Hematopoietic multipotent progenitor cell treated with erythropoietin and hydrocortisone succinate and interleukin-3 and kit ligand, for 15 days (in vitro differentiated cells): ENCODE results near the gene IL1RAPL2.

Experiments
- DNase-seq: peaks from one replicate; pipeline ENCODE4 v3.0.0-alpha.2; 2015; ENCODE audit warnings: low spot score

The IL1RAPL2 gene

DNA sequence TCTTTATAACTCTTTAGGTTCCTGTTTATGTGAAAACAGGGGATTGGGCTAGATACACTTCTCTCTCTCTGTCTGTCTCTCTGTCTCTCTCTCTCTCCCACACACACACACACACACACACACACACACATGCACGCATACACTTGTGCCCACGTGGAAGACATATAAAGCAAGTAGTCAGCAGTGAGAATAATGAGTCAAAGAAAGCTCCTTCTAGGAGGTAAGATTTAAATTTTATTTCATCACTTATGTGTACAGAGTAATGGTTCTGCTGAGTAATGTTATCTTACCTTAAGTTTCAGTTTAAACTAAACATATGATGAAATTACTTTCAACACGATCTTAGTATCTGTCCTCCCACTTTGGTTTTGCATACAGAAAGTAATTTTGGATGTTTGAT, 897.5 kb downstream of the IL1RAPL2 start:
- no peak for DNase-seq

DNA sequence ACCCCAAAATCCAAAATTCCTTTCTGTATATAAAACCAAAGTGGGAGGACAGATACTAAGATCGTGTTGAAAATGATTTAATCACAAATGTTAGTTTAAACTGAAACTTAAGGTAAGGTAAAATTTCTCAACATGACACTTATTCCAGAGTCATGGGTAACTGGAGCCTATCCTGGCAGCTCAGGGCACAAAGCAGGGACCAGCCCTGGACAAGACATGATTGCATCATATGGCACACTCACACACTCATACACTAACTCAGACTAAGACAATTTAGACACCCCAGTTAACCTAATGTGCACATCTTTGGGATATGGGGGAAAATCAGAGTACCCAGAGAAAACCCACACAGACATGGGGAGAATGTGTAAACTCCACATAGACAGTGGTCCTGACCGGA, 898.6 kb downstream of the IL1RAPL2 start:
- no peak for DNase-seq

DNA sequence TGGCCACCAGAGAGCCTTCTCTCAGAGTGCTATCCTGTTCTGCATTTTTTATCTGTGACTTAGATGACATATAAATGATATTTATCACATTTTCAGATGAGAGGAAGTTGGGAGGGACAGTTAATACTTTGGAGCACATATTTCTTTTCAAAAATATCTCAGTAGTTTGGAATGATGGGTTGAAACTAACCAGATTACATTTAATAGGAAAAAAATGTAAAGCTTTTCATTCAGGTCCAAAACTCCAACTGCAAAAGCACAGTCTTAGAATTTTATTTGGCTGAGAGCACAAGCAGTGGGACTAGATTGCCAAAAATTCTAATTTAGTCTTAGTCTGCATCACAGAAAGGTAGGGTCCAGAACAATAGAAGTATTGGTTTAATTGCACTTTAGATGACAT, 902.7 kb downstream of the IL1RAPL2 start:
- no peak for DNase-seq

DNA sequence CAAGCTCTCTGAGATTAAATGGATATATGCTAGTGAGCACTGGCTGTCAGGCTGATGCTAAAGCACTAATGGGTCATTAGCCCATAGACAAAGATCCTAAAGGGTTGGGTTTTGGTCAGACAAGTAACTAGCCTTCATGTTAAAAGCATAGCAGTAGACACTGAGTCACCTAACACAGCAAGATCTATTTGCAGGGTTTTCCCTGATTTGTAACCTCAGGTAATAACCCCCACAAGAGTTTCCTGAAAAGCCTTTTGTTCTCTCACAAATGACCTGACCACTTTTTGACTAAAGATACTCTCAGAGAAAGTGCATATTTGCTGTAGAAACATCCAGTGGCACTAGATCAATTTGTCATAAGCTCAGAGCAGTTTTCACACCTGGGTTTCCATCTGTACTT, 905.6 kb downstream of the IL1RAPL2 start:
- DNase-seq, result no peak

DNA sequence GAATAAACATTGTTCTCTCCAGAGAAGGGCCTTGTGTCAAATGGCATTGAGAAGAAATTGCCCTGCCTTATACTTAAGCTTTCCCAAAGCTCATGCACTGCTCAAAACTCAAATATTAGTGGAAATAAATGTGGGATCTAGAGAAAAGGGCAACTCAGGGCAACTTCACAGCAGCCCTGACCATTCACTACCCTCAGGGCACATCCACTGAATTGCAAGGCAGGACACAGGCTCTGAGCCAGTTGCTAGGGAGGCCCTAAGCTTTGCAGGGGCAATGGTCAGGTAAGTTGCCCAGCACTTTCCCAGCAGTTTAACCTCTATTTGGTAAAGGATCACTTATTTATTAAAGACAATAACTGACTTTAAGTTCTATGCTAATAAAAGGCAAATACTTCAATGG, 909.8 kb downstream of the IL1RAPL2 start:
- DNase-seq, result no peak

DNA sequence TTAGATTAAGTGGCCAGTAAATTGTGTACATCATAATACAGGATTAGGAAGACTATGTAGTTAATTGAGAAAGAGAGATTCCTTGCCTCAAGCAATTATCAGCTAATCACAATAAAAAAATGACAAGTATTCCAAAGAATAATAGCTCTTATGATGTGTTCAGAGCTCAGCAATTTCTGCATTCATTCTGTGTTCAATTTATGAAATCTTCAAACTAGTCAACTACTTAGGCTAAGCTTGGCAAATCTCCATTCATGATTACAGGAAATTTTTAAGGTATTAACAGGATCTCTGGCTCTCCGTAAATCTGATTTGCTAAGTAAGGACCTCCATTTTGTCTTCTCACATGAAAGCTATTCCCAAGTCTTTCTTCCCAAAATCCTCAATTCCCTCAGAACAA, 911.4 kb downstream of the IL1RAPL2 start:
- no peak for DNase-seq

DNA sequence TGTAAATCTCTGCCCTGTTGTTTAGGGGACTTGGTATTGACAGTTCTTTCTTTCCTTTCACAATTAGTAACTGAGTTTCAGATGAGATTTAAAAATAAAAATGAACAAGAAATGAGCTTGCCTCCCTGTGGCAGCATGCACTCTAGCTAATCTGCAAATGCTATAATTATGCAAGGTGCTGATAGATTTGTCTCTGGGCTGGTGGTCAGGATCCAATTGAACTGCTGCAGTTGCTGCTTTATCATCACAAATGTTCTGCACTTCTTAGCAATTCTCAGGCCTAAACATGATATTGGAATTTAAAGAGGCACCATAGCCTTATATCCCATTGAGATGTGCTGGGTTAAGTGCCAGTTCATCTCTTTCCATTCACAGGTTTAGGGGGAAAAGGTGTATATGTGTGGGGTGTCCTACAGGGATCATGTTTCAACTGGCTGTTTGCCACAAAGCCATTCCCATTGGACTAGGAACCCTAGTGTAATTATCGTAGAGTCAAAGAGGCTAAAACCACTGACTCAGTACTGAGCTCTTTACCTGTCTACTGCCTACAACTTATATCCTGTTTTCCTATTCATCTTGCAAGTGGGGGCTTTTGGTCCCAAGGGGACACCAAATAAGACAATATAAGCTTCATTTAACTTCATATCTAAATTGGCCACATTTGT, 914.8 kb downstream of the IL1RAPL2 start:
- no peak for DNase-seq

DNA sequence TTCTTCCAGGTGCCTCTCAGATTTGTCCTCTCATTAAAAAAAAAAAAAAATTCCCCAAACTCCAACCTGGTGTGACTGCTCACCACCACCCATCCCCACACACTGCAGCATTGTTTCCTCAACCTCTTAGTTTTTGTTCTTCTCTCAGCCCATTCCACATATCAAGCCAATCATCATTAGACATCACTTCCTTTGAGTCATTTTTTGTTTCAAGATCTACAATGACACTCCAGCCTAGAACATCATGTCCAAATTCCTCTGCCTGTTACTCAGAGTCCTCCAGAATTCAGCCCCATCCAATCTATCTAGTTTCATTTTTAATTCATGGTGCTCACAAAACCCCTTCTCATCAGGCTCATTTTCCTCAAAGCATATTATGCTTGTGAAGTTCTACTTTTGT, 917.0 kb downstream of the IL1RAPL2 start:
- DNase-seq, result no peak

DNA sequence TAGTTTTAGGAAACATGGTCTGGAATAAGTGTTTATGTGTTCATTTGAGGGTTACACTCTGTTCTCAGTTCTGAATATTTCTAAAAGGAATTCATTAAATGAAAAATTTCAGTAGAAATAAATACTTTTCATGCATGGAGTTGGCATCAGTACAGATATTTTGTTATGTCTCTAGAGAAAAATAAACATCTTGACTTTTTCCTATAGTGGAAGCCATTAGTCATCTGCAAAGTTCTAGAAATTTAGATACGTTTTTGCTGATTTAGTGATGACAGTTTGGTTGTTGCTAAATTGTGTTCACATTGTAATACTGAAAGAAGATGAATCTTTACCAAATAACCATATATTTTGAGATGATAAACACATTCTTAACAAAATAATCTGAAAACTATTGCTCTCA, 922.7 kb downstream of the IL1RAPL2 start:
- no peak for DNase-seq

DNA sequence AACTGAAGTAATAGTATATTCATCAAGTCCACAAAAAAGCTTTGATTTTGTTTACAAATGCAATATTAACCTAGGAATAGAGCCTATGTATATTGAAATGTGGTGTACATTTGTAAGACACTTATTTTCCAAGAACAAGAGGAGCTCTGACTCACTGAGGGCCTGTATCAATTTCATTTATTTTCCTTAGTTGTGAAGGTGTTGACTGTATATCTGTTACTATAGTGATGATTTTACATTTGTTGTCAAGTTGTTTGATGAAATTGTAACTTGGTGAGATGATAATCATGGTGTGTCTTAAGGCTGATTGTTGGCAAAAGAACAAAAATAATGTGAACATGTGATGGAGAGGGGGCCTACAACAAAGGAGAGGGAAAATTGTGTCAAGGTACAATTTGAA, 929.4 kb downstream of the IL1RAPL2 start:
- DNase-seq, result no peak

DNA sequence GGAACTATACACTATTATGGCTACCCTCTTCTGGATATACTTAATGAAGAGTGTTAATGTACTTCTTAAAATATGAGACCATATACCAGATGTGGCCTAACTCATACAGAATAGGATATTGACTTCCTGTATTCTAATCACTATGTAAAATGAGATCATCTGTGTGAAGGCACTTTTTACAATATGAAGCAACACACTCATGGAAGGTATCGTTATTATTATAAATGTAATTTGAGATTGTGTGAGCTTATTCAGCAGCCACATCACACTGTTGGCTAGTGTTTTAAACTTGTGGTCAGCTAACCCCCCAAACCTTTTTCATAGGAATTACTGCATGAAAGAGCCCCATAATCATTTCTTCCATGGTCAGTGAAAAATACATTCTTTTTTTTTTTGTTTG, 936.3 kb downstream of the IL1RAPL2 start:
- DNase-seq, result no peak

DNA sequence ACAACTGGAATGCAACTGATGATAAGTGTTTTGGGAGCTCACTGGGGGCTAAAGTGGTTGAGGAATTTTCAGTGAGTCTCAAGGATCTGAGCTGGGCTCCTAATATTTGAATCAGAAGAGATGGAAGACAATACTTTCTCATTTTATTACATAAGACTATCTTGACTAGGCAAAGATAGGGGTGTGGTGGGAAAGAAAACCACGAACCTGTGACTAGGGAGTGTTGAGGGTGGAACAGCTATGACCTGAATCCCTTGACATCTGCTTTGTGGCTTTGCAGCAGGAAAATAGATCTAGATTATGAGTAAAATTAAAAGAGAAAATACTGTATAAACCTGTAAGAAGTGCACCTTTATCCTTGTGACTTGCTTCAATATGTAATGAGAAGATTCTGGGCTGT, 949.6 kb downstream of the IL1RAPL2 start:
- DNase-seq, result no peak

DNA sequence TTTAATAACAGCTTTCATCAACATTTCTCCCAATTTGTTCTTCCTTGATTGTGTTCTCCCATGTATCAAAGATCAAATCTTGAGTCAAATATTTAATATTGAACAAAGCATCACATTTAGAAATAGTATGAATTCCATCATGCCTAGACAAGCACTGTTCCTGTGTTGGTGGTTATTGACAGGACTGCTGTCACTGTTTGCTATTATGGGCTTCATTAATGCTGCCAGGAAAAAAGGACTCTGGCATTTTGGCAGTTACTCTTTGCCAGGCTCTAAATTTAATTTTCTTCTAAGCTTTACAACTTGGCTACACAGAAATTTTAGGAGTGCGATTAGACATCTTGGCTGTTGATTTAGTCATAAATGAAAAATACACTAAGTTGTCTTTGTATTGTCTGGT, 960.4 kb downstream of the IL1RAPL2 start:
- DNase-seq, result no peak

DNA sequence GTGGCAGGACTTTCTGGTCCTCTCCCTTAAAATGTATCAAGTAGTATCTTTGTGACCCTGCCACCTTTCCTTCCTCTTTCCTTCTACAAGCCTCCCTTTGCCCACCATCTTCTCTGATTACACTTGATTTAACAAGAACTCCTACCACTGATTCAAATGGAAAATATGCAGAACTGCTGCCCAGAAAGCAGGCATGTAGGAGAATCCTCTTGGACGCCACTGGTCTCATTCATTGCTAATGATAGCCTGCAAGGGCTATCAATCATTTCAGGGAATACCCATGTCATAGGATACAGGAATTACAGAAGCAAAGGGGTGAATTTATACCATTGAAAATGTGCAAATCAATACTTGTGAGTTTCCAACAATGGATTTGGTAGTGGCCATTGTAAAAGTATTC, 961.8 kb downstream of the IL1RAPL2 start:
- no peak for DNase-seq

DNA sequence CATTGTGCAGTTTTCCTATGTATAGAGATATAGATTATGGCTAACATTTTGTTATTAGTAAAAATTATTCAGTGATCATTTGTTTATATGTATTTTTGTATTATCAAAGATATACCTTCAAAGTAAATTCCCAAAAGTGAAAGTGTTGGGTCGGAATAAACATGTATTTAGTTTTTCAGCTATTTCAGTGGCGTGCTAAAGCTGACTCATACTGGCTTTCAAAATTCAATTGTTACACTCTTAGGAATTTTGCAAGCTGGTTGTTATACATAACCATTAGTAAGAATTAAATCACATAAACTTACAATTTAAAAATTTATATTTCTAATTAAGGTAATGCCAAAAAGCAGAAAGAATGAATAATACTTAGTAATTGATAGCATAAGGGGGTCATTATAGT, 968.0 kb downstream of the IL1RAPL2 start:
- no peak for DNase-seq

DNA sequence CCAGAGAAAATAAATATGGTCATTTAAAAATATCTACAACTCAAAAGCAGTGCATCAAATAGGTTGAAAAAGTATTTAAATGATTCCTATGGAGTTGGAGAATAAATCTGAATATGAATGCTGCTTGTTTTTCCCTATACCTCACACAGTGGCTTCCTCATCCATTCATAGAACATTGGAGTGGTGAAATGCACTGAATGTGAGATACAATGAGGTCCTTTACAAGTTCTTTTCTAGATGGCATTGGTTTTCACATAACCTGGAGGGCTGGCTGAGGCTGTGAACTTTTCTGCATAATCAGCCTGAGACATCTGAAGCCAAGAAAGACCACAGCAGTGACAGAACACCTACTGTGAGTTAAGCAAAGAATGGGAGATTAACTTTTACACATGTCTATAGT, 977.3 kb downstream of the IL1RAPL2 start:
- DNase-seq, result no peak

DNA sequence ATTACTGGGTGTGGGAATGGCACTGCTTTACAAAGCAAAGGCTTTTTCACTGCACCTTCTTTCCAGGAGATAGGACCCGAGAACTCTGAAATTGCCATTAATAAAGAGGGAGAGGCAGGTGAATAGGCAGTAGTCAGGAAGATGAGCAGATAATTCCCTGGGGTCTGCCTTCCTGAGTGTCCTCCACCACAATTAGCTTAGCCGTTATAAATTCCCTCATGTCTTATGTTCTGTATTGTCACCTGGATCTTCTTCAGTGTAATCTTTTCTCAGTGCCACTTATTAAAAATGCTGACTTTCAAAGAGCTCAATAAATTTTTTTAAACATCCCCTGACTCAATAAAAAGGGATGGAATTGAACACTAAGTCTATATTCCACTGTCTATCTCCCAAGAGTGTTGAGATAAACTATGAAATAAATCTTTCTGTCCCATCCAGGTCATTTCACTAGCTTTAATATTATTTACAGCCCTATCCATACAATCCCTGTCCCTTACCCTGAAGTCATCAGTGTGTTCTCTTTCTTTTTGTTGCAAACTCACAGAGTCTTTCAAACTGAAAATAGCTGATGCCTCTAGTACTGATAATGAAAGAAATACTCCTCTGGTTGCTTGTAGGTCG, 984.2 kb downstream of the IL1RAPL2 start:
- DNase-seq, result no peak

DNA sequence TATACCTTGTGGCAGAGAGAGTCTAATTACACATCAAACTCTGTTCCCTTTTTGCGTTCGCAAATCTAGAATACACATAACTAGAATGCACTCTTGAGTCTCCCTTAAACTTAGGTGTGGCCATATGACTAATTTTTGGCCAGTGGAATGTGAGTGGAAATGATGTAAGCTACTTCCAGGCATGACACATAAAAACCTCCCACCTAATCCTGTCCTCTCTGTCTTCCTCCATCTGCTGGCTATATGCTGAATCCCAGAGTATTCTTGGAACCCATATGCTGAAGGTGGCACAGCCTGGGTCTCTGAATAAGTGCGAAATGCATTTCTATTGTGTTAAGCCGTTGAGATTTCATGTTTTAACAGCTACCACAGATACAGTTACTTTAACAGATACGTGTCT, 986.4 kb downstream of the IL1RAPL2 start:
- DNase-seq, result no peak

DNA sequence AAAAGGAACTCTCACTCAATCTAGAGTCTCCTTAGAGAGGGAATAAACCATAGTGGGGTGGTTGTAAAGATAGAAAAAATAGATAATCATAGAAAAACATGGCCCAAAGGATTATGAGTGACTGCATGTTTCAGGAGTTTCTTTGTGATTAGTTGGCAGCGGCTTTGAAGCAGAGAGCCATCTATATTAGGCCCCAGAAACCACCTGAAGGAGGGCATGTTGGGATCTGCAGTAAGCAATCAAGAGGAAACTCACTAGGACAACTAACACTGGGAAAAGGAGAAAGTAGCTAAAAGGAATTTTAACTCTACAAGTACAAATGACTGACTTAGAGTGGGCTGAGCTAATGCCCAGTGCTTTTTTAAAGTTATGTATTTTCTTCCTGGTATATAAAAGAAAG, 987.1 kb downstream of the IL1RAPL2 start:
- no peak for DNase-seq

DNA sequence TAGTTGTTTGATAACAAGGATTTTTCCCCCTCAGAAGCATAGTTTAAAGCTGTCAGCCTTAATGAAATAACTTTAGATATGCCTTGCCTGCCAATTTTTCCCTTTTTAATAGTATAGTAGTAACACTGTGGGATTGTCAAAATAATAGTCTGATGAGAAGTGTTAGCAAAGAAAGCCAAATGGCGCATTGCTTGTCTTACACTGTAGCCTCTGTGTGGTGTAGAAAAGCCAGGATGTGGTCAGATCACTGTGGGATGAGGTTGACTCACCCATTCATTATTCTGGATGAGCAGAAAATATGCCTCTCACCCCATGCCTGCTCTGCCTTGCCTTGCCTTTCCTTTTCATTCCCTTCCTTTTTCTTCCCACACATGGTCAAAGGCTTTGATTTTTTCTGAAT, 998.5 kb downstream of the IL1RAPL2 start:
- DNase-seq, result no peak

DNA sequence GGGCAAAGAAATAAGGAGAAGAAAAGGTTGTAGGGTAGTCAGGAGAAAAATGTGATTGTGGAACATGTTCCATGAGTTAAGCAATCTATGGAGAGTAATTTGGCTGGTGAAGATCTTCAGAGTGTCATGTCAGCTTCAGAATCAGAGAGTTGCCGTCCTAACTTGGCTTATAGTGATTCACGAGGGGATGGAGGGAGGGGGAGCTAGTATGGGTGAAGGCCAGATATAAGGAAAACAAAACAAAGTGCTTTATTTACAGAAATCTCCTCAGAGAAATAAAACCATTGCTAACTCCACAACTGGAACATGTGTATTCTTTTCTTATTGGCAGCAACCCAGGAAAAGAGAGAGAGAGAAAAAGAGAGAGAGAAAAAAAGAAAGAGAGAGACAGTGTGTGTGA, 999.9 kb downstream of the IL1RAPL2 start:
- no peak for DNase-seq

DNA sequence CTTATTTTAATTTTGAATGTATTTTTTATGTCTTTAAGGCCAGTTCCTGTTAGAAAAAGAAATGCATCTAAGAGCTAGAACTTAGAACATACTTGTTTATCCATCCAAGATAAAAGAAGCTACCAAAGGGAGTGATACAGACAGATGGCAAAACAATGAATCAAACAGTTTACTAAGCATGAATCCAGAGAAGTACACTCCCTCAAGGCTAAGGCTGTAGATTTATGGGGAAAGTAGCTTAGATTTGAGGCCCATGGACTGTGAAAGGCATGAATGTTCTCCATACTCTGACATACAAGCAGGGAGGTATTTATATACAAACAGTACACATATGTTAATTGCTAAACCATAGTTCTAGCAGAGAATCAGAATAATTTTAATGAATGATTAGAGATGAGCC, 1001.1 kb downstream of the IL1RAPL2 start:
- no peak for DNase-seq

DNA sequence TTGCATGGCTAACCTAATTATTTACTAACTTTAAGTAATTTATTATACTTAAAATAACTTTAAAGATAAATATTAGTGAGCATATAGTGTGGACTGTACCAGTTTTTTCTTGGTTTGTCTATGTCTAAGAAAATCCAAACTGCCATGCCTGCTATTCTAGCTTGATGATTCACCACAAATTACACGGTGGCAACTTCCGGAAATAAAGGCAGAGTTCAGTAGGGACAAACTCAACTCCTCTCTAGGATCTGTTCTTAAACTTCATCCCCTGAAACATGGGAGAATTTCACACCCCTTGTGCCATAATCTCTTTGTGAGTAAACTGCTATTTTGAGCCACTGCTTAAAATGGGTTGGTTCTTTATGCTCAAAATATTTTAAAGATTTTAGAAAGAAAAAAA, 1042.7 kb downstream of the IL1RAPL2 start:
- DNase-seq, result no peak

DNA sequence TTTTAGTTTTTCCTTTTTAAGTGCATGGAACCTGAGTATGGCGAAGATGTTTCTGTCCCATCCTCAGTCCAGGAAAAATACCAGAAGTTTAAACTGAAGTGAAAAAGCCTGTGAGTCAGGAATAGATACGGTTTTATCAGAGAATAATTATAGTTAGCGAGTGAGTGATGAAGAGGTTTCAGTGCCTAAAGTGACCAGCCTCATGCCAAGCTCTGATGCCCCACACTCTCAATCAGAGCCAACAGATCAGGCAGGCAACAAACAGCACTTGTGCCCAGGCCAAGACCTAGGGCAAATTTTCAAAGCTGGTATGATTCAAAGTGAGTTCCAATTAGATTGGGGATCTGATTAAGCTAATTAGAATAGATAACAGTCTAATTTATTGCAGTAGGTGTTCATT, 1043.5 kb downstream of the IL1RAPL2 start:
- no peak for DNase-seq
